ENCODE results near the gene RNU4-1.

DNA sequence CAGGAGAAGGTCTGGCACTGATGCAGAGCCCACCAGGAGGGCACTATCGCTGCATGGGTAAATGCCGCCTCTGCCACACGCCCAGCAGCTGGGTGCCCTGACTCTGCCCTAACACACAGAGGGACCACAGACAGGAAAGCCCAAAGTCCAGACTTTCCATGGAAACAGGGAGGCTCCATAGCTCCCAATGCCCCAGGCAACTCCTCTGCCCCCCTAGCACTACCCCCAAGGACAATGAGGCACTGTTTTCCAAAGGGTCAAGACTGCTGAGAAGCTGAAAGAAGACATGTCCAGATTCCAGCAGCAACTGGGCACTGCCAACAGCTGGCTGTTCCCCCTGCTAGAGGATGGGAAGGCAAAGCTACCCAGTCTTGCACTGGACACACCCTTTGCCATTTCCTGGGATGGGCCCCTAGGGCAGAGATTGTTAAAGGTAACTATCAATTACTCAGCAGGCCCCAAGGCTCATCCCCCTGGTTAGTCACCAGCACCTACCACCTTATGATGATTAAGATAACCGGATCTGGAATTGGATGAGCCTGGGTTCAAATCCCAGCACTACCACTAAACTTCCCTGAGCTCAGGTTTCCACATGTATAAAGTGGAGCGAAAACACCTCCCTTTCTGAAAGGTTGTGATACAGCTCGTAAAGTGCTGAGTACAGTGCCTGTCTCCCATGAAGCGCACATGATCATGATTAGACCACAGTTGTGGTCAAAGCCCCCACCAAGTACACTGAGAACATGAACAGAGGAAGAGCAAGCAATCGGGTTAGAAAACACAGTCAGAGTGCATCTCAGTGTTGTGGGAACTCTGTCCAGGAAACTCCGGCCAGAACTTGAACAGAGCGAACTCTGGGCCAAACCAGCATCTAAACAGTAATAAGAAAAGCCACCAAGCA is 30.8 kb downstream of the RNU4-1 start:
- TF ChIP-seq TAF1 (IDR thresholded peaks at IDR 0.05; ENCODE audit: borderline replicate concordance, insufficient read depth, low read length) (no peak), POLR2AphosphoS5 (IDR thresholded peaks at IDR 0.05; ENCODE audit: low read depth, low read length) (no peak)
